Measurements from ENCODE around the gene GDAP1L1.

The GDAP1L1 gene

GRCh38 chr20:44258226-44258890, 11.2 kb downstream of the GDAP1L1 start:
- DNase-seq, result no peak

- no peak for DNase-seq
Measured at GRCh38 chr20:44264287-44264686, 17.2 kb downstream of the GDAP1L1 start.

GRCh38 chr20:44268802-44269201, 21.7 kb downstream of the GDAP1L1 start:
- no peak for DNase-seq

GRCh38 chr20:44271915-44272663, 25.0 kb downstream of the GDAP1L1 start:
- no peak for DNase-seq

GRCh38 chr20:44273231-44274215, 26.4 kb downstream of the GDAP1L1 start:
- DNase-seq, result no peak

- no peak for DNase-seq
Measured at GRCh38 chr20:44274303-44275017, 27.4 kb downstream of the GDAP1L1 start.

GRCh38 chr20:44279228-44279627, 32.1 kb downstream of the GDAP1L1 start:
- no peak for DNase-seq

- DNase-seq, result no peak
Measured at GRCh38 chr20:44280387-44280786, 33.3 kb downstream of the GDAP1L1 start.

- no peak for DNase-seq
Measured at GRCh38 chr20:44282192-44282591, 35.1 kb downstream of the GDAP1L1 start.

- DNase-seq, result no peak
Measured at GRCh38 chr20:44284032-44284431, 36.9 kb downstream of the GDAP1L1 start.

- DNase-seq, result no peak
Measured at GRCh38 chr20:44287272-44288097, 40.4 kb downstream of the GDAP1L1 start.

- no peak for DNase-seq
Measured at GRCh38 chr20:44288252-44288651, 41.1 kb downstream of the GDAP1L1 start.

- no peak for DNase-seq
Measured at GRCh38 chr20:44291754-44292153, 44.6 kb downstream of the GDAP1L1 start.

GRCh38 chr20:44296011-44296410, 48.9 kb downstream of the GDAP1L1 start:
- DNase-seq, result no peak

- no peak for DNase-seq
Measured at GRCh38 chr20:44297721-44298120, 50.6 kb downstream of the GDAP1L1 start.

- peak; percentile 12 for DNase-seq
Measured at GRCh38 chr20:44299011-44299535, 52.0 kb downstream of the GDAP1L1 start.

- no peak for DNase-seq
Measured at GRCh38 chr20:44301285-44301684, 54.2 kb downstream of the GDAP1L1 start.

- no peak for DNase-seq
Measured at GRCh38 chr20:44302026-44302669, 55.0 kb downstream of the GDAP1L1 start.

GRCh38 chr20:44302736-44303135, 55.6 kb downstream of the GDAP1L1 start:
- DNase-seq, result no peak

- no peak for DNase-seq
Measured at GRCh38 chr20:44304383-44304782, 57.3 kb downstream of the GDAP1L1 start.

- DNase-seq, result no peak
Measured at GRCh38 chr20:44306927-44307326, 59.8 kb downstream of the GDAP1L1 start.

Measured in activated gamma-delta T cell (primary cell).